Tibial nerve (tissue), 4 donors: ENCODE measurements around the gene SRSF3. TPM values are rescaled to one million over a fixed set of nuclear protein-coding genes. Genes with fewer than 3 reads are reported as not detected.
"Not testable (repeated sequence)": the region's sequence is repeated elsewhere in the genome, so short reads cannot be mapped to it uniquely, and the experiment has no call there.

Source experiments
- DNase-seq, 2 donors: peaks; one replicate each; pipeline ENCODE4 v3.0.0-alpha.2; 2019; ENCODE audit warnings: low spot score in 2 of 2
- H3K27ac ChIP-seq, 4 donors: fragments of 200-600 bp; sonication (generic) in 3 of 4; one replicate each; pipeline ENCODE4 v1.5.1; 2017 to 2019; ENCODE audit warnings: mild to moderate bottlenecking in 1 of 4
- H3K27me3 ChIP-seq, 2 donors: fragments of 200-600 bp; sonication (generic) in 1 of 2; one replicate each; pipeline versions ENCODE4 v1.5.1 to v1.6.0; 2017 to 2019
- H3K36me3 ChIP-seq, 3 donors: fragments of 200-600 bp; sonication (generic); one replicate each; pipeline ENCODE4 v1.5.1; 2018 to 2019
- H3K4me1 ChIP-seq, 4 donors: fragments of 200-600 bp; sonication (generic) in 3 of 4; one replicate each; pipeline ENCODE4 v1.5.1; 2017 to 2019
- H3K4me3 ChIP-seq, 4 donors: fragments of 200-600 bp; sonication (generic) in 3 of 4; one replicate each; pipeline ENCODE4 v1.5.1; 2017 to 2019; ENCODE audit warnings: mild to moderate bottlenecking in 1 of 4, moderate library complexity in 1 of 4
- H3K9me3 ChIP-seq, 4 donors: fragments of 200-600 bp; sonication (generic) in 3 of 4; one replicate each; pipeline ENCODE4 v1.5.1; 2017 to 2019
- EP300 ChIP-seq, 2 donors: sonication (generic); formaldehyde crosslinking; IDR thresholded peaks; one replicate each; pipeline ENCODE4 v1.6.1; 2017; ENCODE audit warnings: antibody characterized with exemption in 2 of 2, mild to moderate bottlenecking in 1 of 2
- POLR2A ChIP-seq, 2 donors: fragments of 450-650 bp; IDR thresholded peaks; one replicate each; pipeline ENCODE4 v1.6.1; 2017; ENCODE audit warnings: antibody characterized with exemption in 2 of 2, mild to moderate bottlenecking in 2 of 2, moderate library complexity in 2 of 2
- WGBS, 2 donors: methylation state at CpG; one replicate each; pipeline ENCODE4 v1.1.5; 2018; 5-methylcytosine and 5-hydroxymethylcytosine counted together
- total RNA-seq, 4 donors: library from RNA; depleted of rRNA; stranded (reverse); fragments of >200 nt; gene quantifications; one replicate each; pipeline ENCODE4 v1.1.0, GENCODE V29; 2016
- TF ChIP-seq, protein P1 (sequence below), 5 experiments: fragments of 200-600 bp in 3 of 5; fragments of 450-650 bp in 2 of 5; sonication (generic) in 3 of 5; IDR thresholded peaks; one replicate each; pipeline ENCODE4 v1.5.1; 2016 to 2019; ENCODE audit warnings: antibody characterized with exemption in 5 of 5, mild to moderate bottlenecking in 3 of 5, moderate library complexity in 2 of 5

SRSF3 gene
- total RNA-seq, 4 donors from 2014 or later = 185 to 260 (median 221) TPM

DNA sequence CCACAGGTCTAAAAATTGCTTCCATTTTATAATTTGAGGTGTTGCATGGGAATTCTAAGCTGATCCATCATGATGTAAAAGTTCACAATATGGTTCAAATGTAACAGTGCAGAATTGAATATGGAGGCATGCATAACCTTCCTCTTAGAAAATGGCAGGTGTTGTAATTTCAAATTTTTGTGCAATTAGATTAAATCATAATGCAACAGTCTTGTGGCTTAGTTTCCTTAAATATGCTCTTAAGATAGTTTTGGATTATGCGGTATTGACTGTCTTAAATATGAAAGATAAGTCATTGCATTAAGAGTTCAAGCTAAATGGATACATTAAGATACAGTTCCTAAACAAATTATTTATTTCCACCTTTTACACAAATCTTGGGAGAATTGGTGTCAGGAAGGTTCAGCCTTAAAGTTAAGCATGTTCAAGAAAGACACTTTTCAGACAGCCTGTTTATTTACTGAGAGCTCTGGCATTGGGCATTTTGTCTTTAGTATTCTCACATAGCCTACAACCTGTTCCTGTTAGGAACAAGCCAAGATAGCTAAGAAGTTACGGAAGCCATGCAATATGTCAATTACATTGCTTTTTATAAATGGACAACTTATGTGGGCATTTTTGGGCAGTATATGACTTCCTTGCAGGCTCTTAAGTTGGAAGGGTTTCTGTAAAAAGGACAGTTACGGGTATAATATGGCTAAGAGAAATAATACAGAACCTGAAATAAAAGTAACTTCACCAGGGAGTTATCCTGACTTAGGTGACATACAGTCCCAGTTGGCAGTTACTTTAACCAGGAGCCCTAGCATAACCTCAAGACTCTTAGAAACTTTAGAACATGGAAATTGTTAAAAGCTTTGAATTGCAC is 9.3 kb downstream of the SRSF3 start:
- TF ChIP-seq, protein P1, sequence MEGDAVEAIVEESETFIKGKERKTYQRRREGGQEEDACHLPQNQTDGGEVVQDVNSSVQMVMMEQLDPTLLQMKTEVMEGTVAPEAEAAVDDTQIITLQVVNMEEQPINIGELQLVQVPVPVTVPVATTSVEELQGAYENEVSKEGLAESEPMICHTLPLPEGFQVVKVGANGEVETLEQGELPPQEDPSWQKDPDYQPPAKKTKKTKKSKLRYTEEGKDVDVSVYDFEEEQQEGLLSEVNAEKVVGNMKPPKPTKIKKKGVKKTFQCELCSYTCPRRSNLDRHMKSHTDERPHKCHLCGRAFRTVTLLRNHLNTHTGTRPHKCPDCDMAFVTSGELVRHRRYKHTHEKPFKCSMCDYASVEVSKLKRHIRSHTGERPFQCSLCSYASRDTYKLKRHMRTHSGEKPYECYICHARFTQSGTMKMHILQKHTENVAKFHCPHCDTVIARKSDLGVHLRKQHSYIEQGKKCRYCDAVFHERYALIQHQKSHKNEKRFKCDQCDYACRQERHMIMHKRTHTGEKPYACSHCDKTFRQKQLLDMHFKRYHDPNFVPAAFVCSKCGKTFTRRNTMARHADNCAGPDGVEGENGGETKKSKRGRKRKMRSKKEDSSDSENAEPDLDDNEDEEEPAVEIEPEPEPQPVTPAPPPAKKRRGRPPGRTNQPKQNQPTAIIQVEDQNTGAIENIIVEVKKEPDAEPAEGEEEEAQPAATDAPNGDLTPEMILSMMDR (IDR thresholded peaks at IDR 0.05) = no peak
- TF ChIP-seq EP300 (IDR thresholded peaks at IDR 0.05) (no peak), POLR2A (IDR thresholded peaks at IDR 0.05) (no peak)
- 81 to 87% methylated on average over 3 of the region's 3 CpGs for WGBS, 2 donors
- no peak overlapping the region for H3K4me3 ChIP-seq
- no peak for DNase-seq
- no peak overlapping the region for H3K27ac ChIP-seq
- H3K27me3 ChIP-seq = no peaks in the 10 kb centered on the region
- H3K4me1 ChIP-seq = peaks cover 0 to 97% (median 47%) of the 10 kb centered on the region in 4 donors
- no peaks in the 10 kb centered on the region for H3K9me3 ChIP-seq
- peaks cover 2 to 99% (median 36%) of the 10 kb centered on the region in 3 donors for H3K36me3 ChIP-seq

DNA sequence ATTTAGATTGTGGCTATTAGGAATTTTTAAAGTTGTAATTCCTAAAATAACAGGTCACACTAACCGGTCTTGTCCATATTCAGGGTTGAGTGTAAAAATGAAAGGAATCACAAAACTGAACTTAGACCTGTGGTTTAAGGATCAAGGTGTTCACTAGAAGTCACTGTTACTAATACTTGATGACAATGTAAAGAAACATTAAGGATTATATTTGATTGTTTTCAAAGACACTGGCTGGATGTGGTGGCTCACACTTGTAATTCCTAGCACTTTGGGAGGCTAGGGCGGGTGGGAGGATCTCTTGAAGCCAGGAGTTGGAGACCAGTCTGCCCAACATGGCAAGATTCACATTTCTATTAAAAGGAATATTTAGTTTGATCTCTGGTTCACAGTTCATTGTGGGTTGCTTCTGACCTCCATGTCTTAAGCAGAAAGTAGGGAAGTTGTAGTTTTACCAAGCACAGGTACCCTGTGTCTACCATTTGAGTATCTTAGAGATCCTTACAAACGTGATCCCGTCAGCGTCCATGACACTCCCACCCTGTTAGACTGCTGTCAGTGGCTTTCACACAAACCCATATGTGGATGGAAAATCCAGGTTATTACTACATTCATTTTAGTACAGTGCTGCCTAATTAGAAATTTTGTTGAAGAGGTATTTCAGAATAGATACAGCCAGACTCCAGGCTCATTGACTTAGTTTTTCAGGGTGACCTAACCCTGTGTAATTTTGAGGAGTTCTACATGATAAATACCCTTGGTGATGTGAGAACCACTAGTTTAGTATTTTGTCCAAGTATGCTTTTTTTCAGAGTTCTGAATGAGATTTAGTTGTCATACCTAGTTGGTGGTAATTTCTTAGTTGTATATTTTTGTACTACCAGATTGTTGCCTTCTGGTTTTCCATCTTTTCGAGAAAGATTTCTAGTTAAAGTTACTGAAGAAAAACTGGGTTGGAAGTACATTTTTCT is 10.2 kb downstream of the SRSF3 start:
- H3K27ac ChIP-seq = no peak overlapping the region
- no peak overlapping the region for H3K4me3 ChIP-seq
- peaks cover 0 to 99% (median 36%) of the 10 kb centered on the region in 3 donors for H3K36me3 ChIP-seq
- no peak for DNase-seq
- no peaks in the 10 kb centered on the region for H3K27me3 ChIP-seq
- peak in 1 of 2 donors; percentile 22 for TF ChIP-seq EP300 (IDR thresholded peaks at IDR 0.05)
- no peak for TF ChIP-seq POLR2A (IDR thresholded peaks at IDR 0.05)
- 83 to 87% methylated on average over 6 of the region's 6 CpGs for WGBS, 2 donors
- no peaks in the 10 kb centered on the region for H3K9me3 ChIP-seq
- peaks cover 0 to 97% (median 39%) of the 10 kb centered on the region in 4 donors for H3K4me1 ChIP-seq

DNA sequence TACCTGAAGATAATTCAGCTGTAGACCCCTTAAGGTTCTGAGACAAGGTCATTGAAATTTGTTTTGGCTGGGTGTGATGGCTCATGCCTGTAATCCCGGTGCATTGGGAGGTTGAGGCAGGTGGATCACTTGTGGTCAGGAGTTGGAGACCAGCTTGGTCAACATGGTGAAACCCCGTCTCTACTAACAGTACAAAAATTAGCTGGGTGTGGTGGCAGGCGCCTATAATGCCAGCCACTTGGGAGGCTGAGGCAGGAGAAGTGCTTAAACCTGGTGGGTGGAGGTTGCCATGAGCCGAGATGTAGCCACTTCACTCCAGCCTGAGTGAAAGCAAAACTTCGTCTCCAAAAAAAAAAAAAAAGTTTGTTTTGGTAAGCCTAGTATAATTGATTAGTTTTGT is 11.0 kb downstream of the SRSF3 start:
- H3K4me1 ChIP-seq = peaks cover 0 to 94% (median 32%) of the 10 kb centered on the region in 4 donors
- no peak overlapping the region for H3K27ac ChIP-seq

DNA sequence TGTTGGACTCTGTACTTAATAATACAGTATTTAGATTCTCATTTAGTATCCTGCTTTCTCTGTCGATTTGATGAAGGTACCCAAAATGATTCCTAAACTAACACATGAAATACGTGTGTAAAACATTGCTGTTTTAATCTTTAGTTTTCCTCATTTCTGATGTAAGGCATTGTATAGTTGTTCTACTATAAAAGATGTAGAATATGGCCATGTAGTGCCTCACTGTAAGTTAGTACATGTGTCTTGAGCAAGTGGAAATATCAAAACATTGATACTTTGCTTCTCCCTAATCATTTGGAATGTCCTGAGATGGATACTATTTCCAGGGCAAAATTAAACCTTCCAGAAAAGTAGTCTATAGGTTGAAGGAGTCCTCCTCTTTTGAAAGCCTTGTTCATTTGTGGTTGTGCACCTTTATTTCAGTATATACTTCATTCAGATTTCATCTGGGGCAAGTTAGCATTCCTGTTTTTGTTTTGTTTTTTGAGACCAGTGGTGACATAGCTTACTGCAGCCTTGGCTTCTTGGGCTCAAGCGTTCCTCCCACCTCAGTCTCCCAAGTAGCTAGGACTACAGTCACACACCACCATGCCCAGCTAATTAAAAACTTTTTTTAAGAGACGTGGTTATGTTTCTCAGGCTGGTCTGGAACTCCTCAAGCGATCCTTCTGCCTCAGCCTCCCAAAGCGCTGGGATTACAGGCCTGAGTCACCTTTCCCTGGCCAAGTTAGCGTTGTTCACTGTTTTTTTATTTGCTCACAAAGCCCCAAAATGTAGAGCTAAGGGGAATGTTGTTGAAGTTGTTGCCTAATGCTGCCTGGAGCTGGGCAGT is 11.6 kb downstream of the SRSF3 start:
- WGBS, 2 donors = 77 to 84% methylated on average over 7 of the region's 7 CpGs
- TF ChIP-seq, protein P1 (IDR thresholded peaks at IDR 0.05) = peak in 1 of 5 experiments; percentile 12
- no peak for TF ChIP-seq EP300 (IDR thresholded peaks at IDR 0.05)
- Histone ChIP-seq H3K27ac (peak overlapping the region in 2 of 4 donors; percentile 40 to 64), H3K9me3 (no peaks in the 10 kb centered on the region), H3K4me3 (no peak overlapping the region), H3K4me1 (peaks cover 0 to 88% (median 27%) of the 10 kb centered on the region in 4 donors), H3K36me3 (peaks cover 0 to 99% (median 27%) of the 10 kb centered on the region in 3 donors), H3K27me3 (no peaks in the 10 kb centered on the region)
- no peak for DNase-seq

More for the DNA sequence above, 11.0 kb downstream of the SRSF3 start:
- no peaks in the 10 kb centered on the region for H3K9me3 ChIP-seq
- peaks cover 0 to 99% (median 32%) of the 10 kb centered on the region in 3 donors for H3K36me3 ChIP-seq
- WGBS, 2 donors = 73 to 78% methylated on average over 5 of the region's 5 CpGs
- no peak for TF ChIP-seq POLR2A (IDR thresholded peaks at IDR 0.05)
- TF ChIP-seq, protein P1 (IDR thresholded peaks at IDR 0.05) = no peak
- no peak for TF ChIP-seq EP300 (IDR thresholded peaks at IDR 0.05)
- no peaks in the 10 kb centered on the region for H3K27me3 ChIP-seq
- no peak for DNase-seq
- H3K4me3 ChIP-seq = no peak overlapping the region

DNA sequence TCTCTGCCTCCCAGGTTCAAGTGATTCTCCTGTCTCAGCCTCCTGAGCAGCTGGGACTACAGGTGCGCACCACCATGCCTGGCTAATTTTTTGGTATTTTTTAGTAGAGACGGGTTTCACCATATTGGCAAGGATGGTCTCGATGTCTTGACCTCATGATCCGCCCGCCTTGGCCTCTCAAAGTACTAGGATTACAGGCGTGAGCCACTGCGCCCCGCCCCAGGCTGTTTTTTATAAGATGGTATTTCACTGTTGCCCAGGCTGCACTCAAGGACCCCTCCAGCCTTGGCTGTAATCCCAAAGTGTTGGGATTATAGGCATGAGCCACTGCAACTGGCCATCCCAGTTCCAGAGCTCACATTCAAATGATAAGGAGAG is 13.1 kb downstream of the SRSF3 start:
- peaks cover 0 to 74% (median 20%) of the 10 kb centered on the region in 4 donors for H3K4me1 ChIP-seq
- peak overlapping the region in 1 of 4 donors; percentile 64 for H3K27ac ChIP-seq
- peaks cover 0 to 100% (median 21%) of the 10 kb centered on the region in 3 donors for H3K36me3 ChIP-seq
- not testable (repeated sequence) for H3K9me3 ChIP-seq, DNase-seq, H3K27me3 ChIP-seq, H3K4me3 ChIP-seq
- WGBS, 2 donors = 86 to 92% methylated on average over 8 of the region's 8 CpGs
